HG03039 (cell line): ENCODE results near the gene ZNF585A.
A peak's percentile ranks its signal among the peaks of the same experiment; 100 is the strongest.
"Not testable (repeated sequence)": the region's sequence is repeated elsewhere in the genome, so short reads cannot be mapped to it uniquely, and the experiment has no call there.

Experiments used
- ATAC-seq: cut with Tn5 transposase; IDR thresholded peaks from one replicate; pipeline ENCODE4 v1.9.1; 2021; ENCODE audit warnings: mild to moderate bottlenecking, moderate library complexity; ENCODE audit not compliant: unreplicated experiment

The ZNF585A gene

DNA sequence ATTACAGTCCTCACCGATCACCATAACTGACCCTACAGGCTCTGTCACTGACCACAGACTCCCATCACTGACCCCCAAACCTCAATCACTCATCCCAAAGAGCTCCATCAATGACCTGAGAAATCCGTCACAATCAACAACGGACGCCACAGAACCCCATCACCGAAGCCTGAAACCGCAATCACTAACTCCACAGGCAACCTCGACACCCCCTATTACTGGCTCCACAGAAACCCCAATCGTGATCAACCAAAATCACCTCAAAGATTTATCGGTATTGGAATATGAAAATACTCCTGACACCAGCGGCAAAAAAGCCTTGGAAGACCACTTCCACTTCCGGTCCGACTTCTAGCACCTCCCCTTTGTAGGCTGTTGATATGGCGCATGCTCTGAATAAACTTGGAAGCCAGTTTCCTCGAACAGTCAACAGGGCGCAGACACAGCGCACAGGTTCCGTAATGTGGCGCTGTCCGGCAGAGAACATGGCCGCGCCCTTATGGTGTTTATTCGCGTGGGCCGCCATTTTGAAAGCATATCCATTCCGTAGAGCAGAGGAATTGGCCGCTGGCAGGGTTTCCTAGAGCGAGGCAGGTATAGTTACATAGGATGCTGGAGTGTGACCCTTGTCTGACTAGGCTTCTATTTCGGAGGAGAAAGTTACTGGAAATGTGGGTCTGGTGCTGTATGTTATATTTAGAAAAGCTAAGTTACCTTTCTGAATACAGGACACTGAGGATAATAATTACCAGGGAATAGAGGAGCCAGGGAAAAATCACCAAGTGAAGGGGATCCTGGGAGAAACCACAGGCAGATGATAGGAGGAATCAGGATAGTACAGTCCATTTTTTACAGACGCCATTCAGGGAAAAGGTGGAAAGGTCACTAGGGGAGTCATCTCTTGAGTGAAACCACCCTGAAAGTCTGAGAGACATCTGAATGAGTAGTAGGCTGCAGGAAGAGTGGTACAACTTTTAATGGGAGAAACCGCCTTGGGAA is at the start of gene ZNF585A:
ZNF585A (minus strand) TSS at position 328 of the 999 bp plus-strand sequence. CDS start 2,785 bp downstream, outside the sequence.
- peak; percentile 93 for ATAC-seq

- no peak for ATAC-seq
Observed at GRCh38 chr19:37221136-37221535, 48.6 kb upstream of the ZNF585A start.

- no peak for ATAC-seq
Observed at GRCh38 chr19:37220383-37220782, 47.9 kb upstream of the ZNF585A start.

- ATAC-seq, result no peak
Observed at GRCh38 chr19:37218592-37218935, 46.1 kb upstream of the ZNF585A start.

DNA sequence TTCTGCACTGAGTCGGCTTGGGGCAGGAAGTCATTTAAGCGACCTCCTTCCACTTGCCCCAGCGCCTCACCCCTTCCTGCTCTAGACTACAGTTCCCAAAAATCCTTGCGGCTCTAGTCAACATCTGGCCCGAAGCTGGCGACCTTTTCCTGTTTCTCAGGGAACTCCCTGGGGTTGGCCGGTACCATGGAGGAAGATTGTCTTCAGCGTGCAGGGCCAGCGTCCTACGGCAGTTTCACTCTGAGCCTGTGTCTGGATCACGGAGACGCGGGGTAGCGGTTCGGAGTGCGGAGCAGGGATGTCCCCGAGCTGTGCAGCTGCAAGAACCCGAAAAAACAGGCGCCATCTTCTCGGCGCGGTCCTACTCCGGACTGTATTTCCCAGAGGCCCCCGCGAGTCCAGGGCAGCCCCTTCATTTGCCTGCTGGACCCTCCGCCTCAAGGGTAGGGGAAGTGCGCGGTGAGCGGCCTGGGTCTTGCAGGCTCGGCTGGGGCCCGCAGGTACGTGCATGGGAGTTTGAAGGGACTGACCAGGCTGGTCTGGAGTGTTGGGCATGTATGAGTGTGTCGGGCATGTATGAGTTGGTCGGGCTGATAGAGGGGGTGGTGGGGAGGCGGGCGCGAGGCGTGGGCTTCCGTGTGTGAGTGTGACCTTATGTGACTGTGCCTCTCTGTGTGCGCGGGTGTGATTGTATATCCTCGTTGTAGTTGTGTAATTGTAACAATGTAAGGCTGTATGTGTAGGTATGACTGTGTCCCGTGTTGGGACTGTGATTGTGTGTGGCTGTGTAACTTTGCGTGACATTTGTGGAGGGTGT is 45.5 kb upstream of the ZNF585A start, which contains the start of gene ZNF383:
ZNF383 (plus strand) TSS at position 440 of the 817 bp plus-strand sequence. CDS start 12,240 bp downstream, outside the sequence.
- peak; percentile 85 for ATAC-seq

DNA sequence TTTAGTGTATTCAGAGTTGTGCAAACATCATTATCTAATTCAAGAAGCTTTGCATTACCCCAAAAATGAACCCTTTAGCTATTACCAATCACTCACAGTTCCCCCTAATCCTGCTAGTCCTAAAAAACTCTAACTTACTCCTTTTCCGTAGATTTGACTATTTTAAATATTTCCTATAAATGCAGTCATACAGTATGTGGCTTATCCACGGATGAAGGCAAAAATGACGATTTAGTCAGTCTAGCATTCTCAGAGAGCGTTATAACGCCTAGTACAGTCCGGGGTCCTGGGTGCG is 44.9 kb upstream of the ZNF585A start:
- ATAC-seq, result no peak

DNA sequence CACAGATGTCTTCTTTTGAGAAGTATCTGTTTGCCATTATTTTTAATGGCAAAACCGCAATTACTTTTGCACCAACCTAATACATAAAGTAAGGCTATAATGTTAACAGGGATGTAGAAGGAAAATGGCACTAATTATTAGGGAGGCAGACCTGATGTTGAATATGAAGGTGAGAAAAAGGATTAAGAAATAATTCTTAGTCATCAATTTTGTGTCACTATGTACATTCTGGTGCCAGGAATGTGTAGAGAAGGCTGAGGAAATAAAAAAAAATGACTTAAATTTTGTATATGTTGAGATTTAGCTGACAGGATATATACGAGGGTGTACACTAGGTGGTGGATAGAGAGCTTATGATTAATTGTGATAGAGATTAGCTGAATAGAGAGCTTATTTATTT is 25.3 kb upstream of the ZNF585A start:
- ATAC-seq, result no peak

DNA sequence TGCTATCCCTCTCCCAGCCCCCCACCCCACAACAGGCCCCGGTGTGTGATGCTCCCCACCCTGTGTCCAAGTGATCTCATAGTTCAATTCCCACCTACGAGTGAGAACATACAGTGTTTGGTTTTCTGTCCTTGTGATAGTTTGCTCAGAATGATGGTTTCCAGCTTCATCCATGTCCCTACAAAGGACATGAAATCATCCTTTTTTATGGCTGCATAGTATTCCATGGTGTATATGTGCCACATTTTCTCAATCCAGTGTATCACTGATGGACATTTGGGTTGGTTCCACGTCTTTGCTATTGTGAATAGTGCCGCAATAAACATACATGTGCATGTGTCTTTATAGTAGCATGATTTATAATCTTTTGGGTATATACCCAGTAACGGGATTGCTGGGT is 24.6 kb upstream of the ZNF585A start:
- ATAC-seq, result not testable (repeated sequence)

- not testable (repeated sequence) for ATAC-seq
Observed at GRCh38 chr19:37195248-37195647, 22.8 kb upstream of the ZNF585A start.

DNA sequence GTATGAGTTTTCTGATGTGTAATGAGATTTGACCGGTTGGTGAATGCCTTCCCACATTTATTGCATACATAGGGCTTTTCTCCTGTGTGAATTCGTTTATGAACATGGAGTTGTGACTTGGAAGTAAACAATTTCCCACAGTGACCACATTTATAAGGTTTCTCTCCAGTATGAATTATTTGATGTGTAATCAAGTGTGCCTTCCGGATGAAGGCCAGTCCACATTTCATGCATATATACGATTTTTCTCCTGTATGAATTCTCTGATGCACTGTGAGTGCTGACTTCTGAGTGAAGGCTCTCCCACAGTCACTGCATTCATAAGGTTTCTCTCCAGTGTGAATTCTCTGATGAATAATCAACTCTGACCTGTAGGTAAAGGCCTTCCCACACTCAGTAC is 13.6 kb upstream of the ZNF585A start:
- ATAC-seq, result not testable (repeated sequence)

DNA sequence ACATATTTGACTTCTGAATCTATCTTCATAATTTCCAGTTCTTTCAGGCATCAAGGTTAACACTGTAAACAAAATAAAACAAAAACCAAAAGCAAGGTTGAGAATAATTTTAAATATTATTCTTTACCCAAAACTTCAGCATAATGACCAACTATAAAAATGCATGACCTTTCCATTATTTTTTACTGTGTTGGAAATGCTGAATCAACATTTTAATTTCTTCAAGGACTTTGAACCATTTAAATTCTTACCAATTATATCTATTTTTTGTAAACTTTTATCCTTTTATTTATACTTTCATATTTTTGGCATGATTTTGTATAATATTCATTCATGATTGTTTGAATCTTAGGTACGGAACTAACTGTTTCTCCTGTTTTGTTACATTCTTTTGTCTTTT is 6.9 kb downstream of the ZNF585A start:
- ATAC-seq, result no peak

GRCh38 chr19:37160153-37160552 is 12.3 kb downstream of the ZNF585A start:
- no peak for ATAC-seq

- ATAC-seq, result no peak
Observed at GRCh38 chr19:37148214-37148613, 24.3 kb downstream of the ZNF585A start.

- ATAC-seq, result no peak
Observed at GRCh38 chr19:37136111-37136510, 36.4 kb downstream of the ZNF585A start.

DNA sequence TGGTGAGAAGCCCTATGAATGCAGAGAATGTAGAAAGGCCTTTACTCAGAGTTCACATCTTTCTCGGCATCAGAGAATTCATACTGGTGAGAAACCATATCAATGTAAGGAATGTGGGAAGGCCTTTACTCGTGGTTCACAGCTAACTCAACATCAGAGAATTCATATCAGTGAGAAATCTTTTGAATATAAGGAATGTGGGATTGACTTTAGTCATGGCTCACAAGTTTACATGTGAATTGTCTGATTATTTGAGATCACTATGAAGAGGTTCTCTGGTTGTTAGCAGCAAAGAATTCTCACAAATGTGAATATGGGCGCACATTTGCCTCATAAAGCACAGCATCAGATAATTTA is 43.7 kb downstream of the ZNF585A start:
- ATAC-seq, result no peak

DNA sequence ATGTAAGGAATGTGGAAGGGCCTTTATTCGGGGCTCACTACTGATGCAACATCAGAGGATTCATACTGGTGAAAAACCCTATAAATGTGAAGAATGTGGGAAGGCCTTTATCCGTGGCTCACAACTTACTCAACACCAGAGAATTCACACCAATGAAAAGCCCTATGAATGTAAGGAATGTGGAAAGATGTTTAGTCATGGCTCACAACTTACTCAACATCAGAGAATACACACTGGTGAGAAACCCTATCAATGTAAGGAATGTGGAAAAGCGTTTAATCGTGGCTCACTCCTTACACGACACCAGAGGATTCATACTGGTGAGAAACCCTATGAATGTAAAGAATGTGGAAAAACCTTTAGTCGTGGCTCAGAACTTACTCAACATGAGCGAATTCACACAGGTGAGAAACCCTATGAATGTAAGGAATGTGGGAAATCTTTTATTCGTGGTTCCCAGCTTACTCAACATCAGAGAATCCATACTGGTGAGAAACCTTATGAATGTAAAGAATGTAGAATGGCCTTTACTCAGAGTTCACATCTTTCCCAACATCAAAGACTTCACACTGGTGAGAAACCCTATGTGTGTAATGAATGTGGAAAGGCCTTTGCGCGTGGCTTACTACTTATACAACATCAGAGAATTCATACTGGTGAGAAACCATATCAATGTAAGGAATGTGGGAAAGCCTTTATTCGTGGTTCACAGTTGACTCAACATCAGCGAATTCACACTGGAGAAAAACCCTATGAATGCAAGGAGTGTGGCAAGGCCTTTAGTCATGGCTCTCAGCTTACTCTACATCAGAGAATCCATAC is 44.3 kb downstream of the ZNF585A start:
- ATAC-seq, result no peak

- not testable (repeated sequence) for ATAC-seq
Observed at GRCh38 chr19:37122093-37122492, 50.4 kb downstream of the ZNF585A start.

DNA sequence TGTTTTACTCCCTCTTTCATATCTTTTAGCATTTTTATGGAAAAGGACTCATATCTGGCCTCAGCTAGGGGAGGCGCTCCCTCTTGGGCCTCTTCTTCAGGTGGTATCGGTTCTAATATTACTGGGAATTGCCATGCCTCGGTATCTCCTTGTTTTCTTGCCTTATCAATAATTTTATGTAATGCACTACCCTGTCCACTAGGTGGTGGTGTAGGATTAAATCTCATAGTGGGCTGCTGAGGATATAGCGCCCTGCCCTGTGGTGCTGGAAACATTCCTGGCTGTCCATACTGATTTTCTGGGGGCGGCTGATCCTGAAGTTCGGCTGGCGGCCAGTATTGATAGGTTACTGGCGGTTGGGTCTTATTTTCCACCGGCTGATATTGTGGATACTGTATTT is 58.5 kb downstream of the ZNF585A start:
- no peak for ATAC-seq

GRCh38 chr19:37111753-37112152 is 60.7 kb downstream of the ZNF585A start:
- not testable (repeated sequence) for ATAC-seq

DNA sequence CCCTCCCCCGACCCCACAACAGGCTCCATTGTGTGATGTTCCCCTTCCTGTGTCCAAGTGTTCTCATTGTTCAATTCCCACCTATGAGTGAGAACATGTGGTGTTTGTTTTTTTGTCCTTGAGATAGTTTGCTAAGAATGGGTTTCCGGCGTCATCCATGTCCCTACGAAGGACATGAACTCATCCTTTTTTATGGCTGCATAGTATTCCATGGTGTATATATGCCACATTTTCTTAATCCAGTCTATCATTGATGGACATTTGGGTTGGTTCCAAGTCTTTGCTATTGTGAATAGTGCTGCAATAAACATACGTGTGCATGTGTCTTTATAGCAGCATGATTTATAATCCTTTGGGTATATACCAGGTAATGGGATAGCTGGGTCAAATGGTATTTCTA is 68.4 kb downstream of the ZNF585A start:
- not testable (repeated sequence) for ATAC-seq

GRCh38 chr19:37098570-37098969 is 73.9 kb downstream of the ZNF585A start:
- no peak for ATAC-seq
